A673 (cell line): ENCODE data around the gene PDXP. TPM values are rescaled to one million over a fixed set of nuclear protein-coding genes. Genes with fewer than 3 reads are reported as not detected.

Experiments
- BruUV-seq: library from RNA; stranded (reverse); fragments of 400-500 nt; replicated peaks from 2 replicates; lab custom pipeline; 2021; lab: Mats Ljungman, UMichigan
- CTCF ChIA-PET: fragments of 300-600 bp; sonication (Branson Sonifier 250); formaldehyde crosslinking; loops from one replicate; lab custom pipeline; 2022; ENCODE audit warnings: antibody characterized with exemption; lab: Charles Lee
- POLR2A ChIA-PET: fragments of 300-600 bp; sonication (Branson Sonifier 250); formaldehyde crosslinking; loops from one replicate; lab custom pipeline; 2022; ENCODE audit warnings: antibody characterized with exemption; ENCODE audit not compliant: low non-redundant PET; lab: Charles Lee
- DNase-seq: peaks from one replicate; pipeline ENCODE4 v3.0.0-alpha.2; 2015; ENCODE audit warnings: low spot score
- H3K27ac ChIP-seq: fragments of 200-600 bp; sonication (generic); 2 replicates; pipeline ENCODE4 v1.5.1; 2016; ENCODE audit warnings: mixed run types, low read depth, mild to moderate bottlenecking, mixed read lengths, antibody characterized with exemption, low read length; ENCODE audit not compliant: poor library complexity, severe bottlenecking
- H3K27me3 ChIP-seq: fragments of 200-600 bp; sonication (generic); replicated peaks from 2 replicates; pipeline ENCODE4 v1.6.1; 2017; ENCODE audit warnings: mixed run types, low read depth, mild to moderate bottlenecking, mixed read lengths, antibody characterized with exemption, low read length; ENCODE audit not compliant: insufficient read depth, poor library complexity
- H3K36me3 ChIP-seq: fragments of 200-600 bp; sonication (generic); 2 replicates; pipeline ENCODE4 v1.6.1; 2016; ENCODE audit warnings: mixed run types, mild to moderate bottlenecking, mixed read lengths, antibody characterized with exemption, low read length; ENCODE audit not compliant: insufficient read depth, poor library complexity, severe bottlenecking
- H3K4me1 ChIP-seq: fragments of 200-600 bp; sonication (generic); 2 replicates; pipeline ENCODE4 v1.6.1; 2017; ENCODE audit warnings: mixed run types, mild to moderate bottlenecking, mixed read lengths, antibody characterized with exemption, low read length; ENCODE audit not compliant: insufficient read depth, poor library complexity, severe bottlenecking
- H3K4me3 ChIP-seq: fragments of 200-600 bp; sonication (generic); 2 replicates; pipeline ENCODE4 v1.5.1; 2016; ENCODE audit warnings: low read depth, mixed run types, mild to moderate bottlenecking, mixed read lengths, low read length; ENCODE audit not compliant: poor library complexity, severe bottlenecking
- H3K9me3 ChIP-seq: fragments of 200-600 bp; sonication (generic); 2 replicates; pipeline ENCODE4 v1.6.1; 2016; ENCODE audit warnings: mixed run types, low read depth, mild to moderate bottlenecking, mixed read lengths, antibody characterized with exemption, low read length; ENCODE audit not compliant: poor library complexity, severe bottlenecking
- CTCF ChIP-seq: fragments of 300-800, 200-600 bp; sonication (generic); conservative IDR thresholded peaks from 2 replicates; pipeline ENCODE4 v1.5.1; 2017; ENCODE audit warnings: low read depth, mild to moderate bottlenecking, antibody characterized with exemption, low read length, moderate library complexity, mixed read lengths
- EZH2 ChIP-seq: fragments of 200-600 bp; sonication (generic); IDR thresholded peaks from 2 replicates; pipeline ENCODE4 v1.6.1; 2017; ENCODE audit warnings: borderline replicate concordance, low read depth, mild to moderate bottlenecking, mixed read lengths, antibody characterized with exemption, low read length; ENCODE audit not compliant: poor library complexity, severe bottlenecking
- intact Hi-C: fragments of 100-400 bp; cut with micrococcal nuclease; formaldehyde crosslinking; loops from one replicate; pipeline ENCODE4 v1.10.0; 2022; ENCODE audit not compliant: unreplicated experiment
- total RNA-seq: library from RNA; stranded (reverse); gene quantifications from 2 replicates; pipeline ENCODE4 v1.2.3, GENCODE V29; 2021

The PDXP gene
- total RNA-seq, 1 experiment from 2014 or later = 63.5 TPM

GRCh38 chr22:37624017-37624365 is 34.5 kb upstream of the PDXP start:
- TF ChIP-seq CTCF = no peak
- TF ChIP-seq EZH2 = no peak
- H3K4me3 ChIP-seq = no peak overlapping the region
- H3K27ac ChIP-seq = peak overlapping the region; percentile 58
- ChIA-PET POLR2A (no interaction called here), CTCF (no interaction called here)
- no peaks in the 10 kb centered on the region for H3K9me3 ChIP-seq
- intact Hi-C loops = loop anchor here (5.0 kb wide), 1 partner anchor 168 kb away; no protein-coding TSS in a partner anchor
- no peak for DNase-seq
- H3K27me3 ChIP-seq = no peaks in the 10 kb centered on the region
- H3K36me3 ChIP-seq = peaks cover 28% of the 10 kb centered on the region
- peaks cover 14% of the 10 kb centered on the region for H3K4me1 ChIP-seq
- no TSS peak for BruUV-seq

GRCh38 chr22:37624876-37625275 is 33.6 kb upstream of the PDXP start:
- no TSS peak for BruUV-seq
- CTCF ChIA-PET = interaction anchor here (0.6 kb wide), 1 partner anchor 213 kb away, joined by 6 read pairs; no protein-coding TSS in a partner anchor

DNA sequence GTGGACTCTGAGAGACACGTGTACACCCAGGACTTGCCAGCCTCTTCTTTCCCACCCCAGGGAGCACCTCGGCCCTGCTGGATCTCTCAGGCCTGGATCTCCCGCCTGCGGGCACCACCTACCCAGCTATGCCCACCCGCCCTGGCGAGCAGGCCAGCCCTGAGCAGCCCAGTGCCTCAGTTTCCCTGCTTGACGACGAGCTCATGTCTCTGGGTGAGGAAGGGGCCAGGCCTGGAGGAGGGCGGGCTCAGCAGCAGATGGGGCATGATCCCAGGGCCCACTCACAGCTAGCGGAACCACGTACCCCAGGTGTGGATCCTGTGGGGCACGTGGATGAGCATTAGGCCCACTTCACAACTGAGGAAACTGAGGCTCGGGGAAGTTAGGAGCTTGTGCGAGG is 32.8 kb upstream of the PDXP start:
- Histone ChIP-seq H3K27me3 (no peaks in the 10 kb centered on the region), H3K4me1 (peaks cover 14% of the 10 kb centered on the region), H3K4me3 (no peak overlapping the region), H3K9me3 (no peaks in the 10 kb centered on the region), H3K36me3 (peaks cover 21% of the 10 kb centered on the region), H3K27ac (peak overlapping the region; percentile 65)
- BruUV-seq = no TSS peak
- TF ChIP-seq CTCF (no peak), EZH2 (no peak)
- intact Hi-C loops = no loop called here
- DNase-seq = no peak
- CTCF ChIA-PET = interaction anchor here (0.6 to 2.1 kb wide), 3 partner anchors 17 to 212 kb away, joined by 3 to 7 read pairs (median 6); partner anchors contain the start of gene NOL12
- POLR2A ChIA-PET = no interaction called here

More at GRCh38 chr22:37624876-37625275, 33.6 kb upstream of the PDXP start:
- TF ChIP-seq CTCF (no peak), EZH2 (no peak)
- POLR2A ChIA-PET = no interaction called here
- DNase-seq = no peak
- Histone ChIP-seq H3K4me3 (no peak overlapping the region), H3K27me3 (no peaks in the 10 kb centered on the region), H3K9me3 (no peaks in the 10 kb centered on the region), H3K4me1 (peaks cover 14% of the 10 kb centered on the region), H3K27ac (no peak overlapping the region), H3K36me3 (peaks cover 21% of the 10 kb centered on the region)
- intact Hi-C loops = loop anchor here (5.0 kb wide), 1 partner anchor 167 kb away; no protein-coding TSS in a partner anchor
